HG02943 (cell line): Measurements from ENCODE around the gene ZNF74.
"Not testable (repeated sequence)": the region's sequence is repeated elsewhere in the genome, so short reads cannot be mapped to it uniquely, and the experiment has no call there.

ENCODE experiments used
- ATAC-seq: cut with Tn5 transposase; IDR thresholded peaks from one replicate; pipeline ENCODE4 v1.9.1; 2021; ENCODE audit warnings: mild to moderate bottlenecking, low read depth, moderate library complexity; ENCODE audit not compliant: unreplicated experiment

The ZNF74 gene

GRCh38 chr22:20441631-20442484 is 47.9 kb downstream of the ZNF74 start:
- ATAC-seq = no peak

- ATAC-seq = no peak
These were observed 48.7 kb downstream of the ZNF74 start for GRCh38 chr22:20442485-20443284.

GRCh38 chr22:20444325-20444724 is 50.4 kb downstream of the ZNF74 start:
- no peak for ATAC-seq

- no peak for ATAC-seq
These were observed 52.5 kb downstream of the ZNF74 start for GRCh38 chr22:20446383-20446970.

GRCh38 chr22:20448630-20449029 is 54.7 kb downstream of the ZNF74 start:
- no peak for ATAC-seq

- no peak for ATAC-seq
These were observed 56.0 kb downstream of the ZNF74 start for GRCh38 chr22:20449819-20450550.

GRCh38 chr22:20450551-20450906 is 56.6 kb downstream of the ZNF74 start:
- ATAC-seq = no peak

GRCh38 chr22:20451129-20451778 is 57.3 kb downstream of the ZNF74 start:
- not testable (repeated sequence) for ATAC-seq

GRCh38 chr22:20451920-20452319 is 58.0 kb downstream of the ZNF74 start:
- ATAC-seq = no peak

- no peak for ATAC-seq
These were observed 59.3 kb downstream of the ZNF74 start for GRCh38 chr22:20453222-20453621.

- ATAC-seq = no peak
These were observed 61.7 kb downstream of the ZNF74 start for GRCh38 chr22:20455709-20456063.

- no peak for ATAC-seq
These were observed 62.2 kb downstream of the ZNF74 start for GRCh38 chr22:20456064-20456721.

- no peak for ATAC-seq
These were observed 62.7 kb downstream of the ZNF74 start for GRCh38 chr22:20456722-20457076.

- ATAC-seq = no peak
These were observed 63.7 kb downstream of the ZNF74 start for GRCh38 chr22:20457506-20458240.
